Kidney (tissue), 14 donors: ENCODE measurements around the gene CORO2B. TPM values are rescaled to one million over a fixed set of nuclear protein-coding genes. Genes with fewer than 3 reads are reported as not detected.

Experiments
- DNase-seq, 5 donors: peaks; one replicate each; pipeline ENCODE4 v3.0.0-alpha.2; 2013 to 2020
- FAIRE-seq: peaks from 2 replicates; lab custom pipeline; 2012; peaks lifted over from hg19 to GRCh38; lab: Jason Lieb, UNC
- H3K27ac ChIP-seq, 2 donors: one replicate each; pipeline ENCODE4 v1.7.0; 2013; ENCODE audit warnings: low read depth in 2 of 2, low read length in 2 of 2, inconsistent platforms in 1 of 2
- H3K27me3 ChIP-seq: one replicate; pipeline ENCODE4 v1.7.1; 2013; ENCODE audit warnings: low read length, inconsistent platforms; ENCODE audit not compliant: control insufficient read depth, insufficient read depth
- H3K36me3 ChIP-seq, 3 donors: one replicate each; pipeline versions ENCODE4 v1.7.0 to v1.7.1; 2013; ENCODE audit warnings: low read length in 3 of 3, control low read depth in 1 of 3, inconsistent platforms in 1 of 3; ENCODE audit not compliant: insufficient read depth in 3 of 3, control insufficient read depth in 2 of 3
- H3K4me1 ChIP-seq, 3 donors: one replicate each; pipeline versions ENCODE4 v1.7.0 to v1.7.1; 2013; ENCODE audit warnings: low read length in 3 of 3, inconsistent platforms in 1 of 3, low read depth in 1 of 3; ENCODE audit not compliant: control insufficient read depth in 2 of 3, insufficient read depth in 2 of 3
- H3K4me3 ChIP-seq, 3 donors: one replicate each; pipeline versions ENCODE4 v1.7.0 to v1.8.1; 2013; ENCODE audit warnings: low read length in 3 of 3, control low read depth in 1 of 3, inconsistent platforms in 1 of 3
- H3K9ac ChIP-seq, 3 donors: one replicate each; pipeline versions ENCODE4 v1.7.0 to v1.7.1; 2013; ENCODE audit warnings: low read length in 3 of 3, control low read depth in 1 of 3, inconsistent platforms in 1 of 3
- H3K9me3 ChIP-seq, 3 donors: one replicate each; pipeline versions ENCODE4 v1.7.0 to v1.7.1; 2013; ENCODE audit warnings: low read length in 3 of 3, control low read depth in 1 of 3, inconsistent platforms in 1 of 3; ENCODE audit not compliant: control insufficient read depth in 2 of 3, insufficient read depth in 1 of 3
- CTCF ChIP-seq: IDR thresholded peaks from 3 replicates; pipeline ENCODE4 v1.5.1; 2012; ENCODE audit warnings: mild to moderate bottlenecking, moderate library complexity, borderline replicate concordance; ENCODE audit not compliant: insufficient read depth; ENCODE audit errors: extremely low read depth
- intact Hi-C: fragments of 100-400 bp; cut with DNase I; formaldehyde crosslinking; loops from one replicate; pipeline ENCODE4 v1.11.1; 2022
- polyA plus RNA-seq: library from polyadenylated mRNA; stranded (reverse); fragments of 350-450 nt; fragmentation: Illumina TruSeq; extraction: RNeasy Lipid Tissue Mini Kit (QIAGEN cat#74804); gene quantifications from one replicate; pipeline ENCODE4 v1.2.3, GENCODE V29; 2014; ENCODE audit warnings: low read depth, low replicate concordance; ENCODE audit not compliant: insufficient read depth
- total RNA-seq: library from RNA; stranded (reverse); fragmentation: NEBNext Ultra II Directional; extraction: Animal tissue kit (Norgen Biotek cat#: 25700); gene quantifications from one replicate; pipeline ENCODE4 v1.2.1, GENCODE V29; 2021
- donor health status: control.
- donor health status: control.
- donor health status: control.
- donor health status: control.
- donor health status: control.
- donor health status: DM: yes; HTN: yes; CAD: no.
- donor health status: Normal renal cell carcinoma (clear cell type).

CORO2B gene
- total and polyA plus RNA-seq, 2 donors from 2014 or later: 7.9 to 9.0 TPM

- no peak for TF ChIP-seq CTCF
- H3K4me3 ChIP-seq: no peak overlapping the region
- H3K27ac ChIP-seq: no peak overlapping the region
- intact Hi-C loops: no loop called here
- no peaks in the 10 kb centered on the region for H3K36me3 ChIP-seq
- FAIRE-seq (no peak), DNase-seq (no peak)
- no peaks in the 10 kb centered on the region for H3K27me3 ChIP-seq
- no peak overlapping the region for H3K9ac ChIP-seq
- peaks cover 0 to 11% (median 0%) of the 10 kb centered on the region in 3 donors for H3K9me3 ChIP-seq
- H3K4me1 ChIP-seq: no peaks in the 10 kb centered on the region
Measured at GRCh38 chr15:68536331-68537095, 42.3 kb upstream of the CORO2B start.

- Histone ChIP-seq H3K9ac (no peak overlapping the region), H3K9me3 (peaks cover 0 to 11% (median 0%) of the 10 kb centered on the region in 3 donors), H3K36me3 (no peaks in the 10 kb centered on the region), H3K27ac (no peak overlapping the region), H3K4me3 (no peak overlapping the region), H3K27me3 (no peaks in the 10 kb centered on the region), H3K4me1 (no peaks in the 10 kb centered on the region)
- intact Hi-C loops: no loop called here
- TF ChIP-seq CTCF: no peak
- DNase-seq (no peak), FAIRE-seq (no peak)
Measured at GRCh38 chr15:68537097-68537496, 41.7 kb upstream of the CORO2B start.

GRCh38 chr15:68537506-68537905, 41.3 kb upstream of the CORO2B start:
- Histone ChIP-seq H3K27me3 (no peaks in the 10 kb centered on the region), H3K9me3 (peaks cover 0 to 10% (median 0%) of the 10 kb centered on the region in 3 donors), H3K4me1 (no peaks in the 10 kb centered on the region), H3K4me3 (no peak overlapping the region), H3K36me3 (no peaks in the 10 kb centered on the region), H3K9ac (no peak overlapping the region), H3K27ac (no peak overlapping the region)
- DNase-seq: no peak
- intact Hi-C loops: no loop called here
- no peak for FAIRE-seq
- TF ChIP-seq CTCF: no peak
